H9 (cell line): ENCODE data around the gene CRTAP. TPM values are rescaled to one million over a fixed set of nuclear protein-coding genes. Genes with fewer than 3 reads are reported as not detected.

Source experiments
- DNase-seq: peaks from one replicate; pipeline ENCODE4 v3.0.0-alpha.2; 2017
- H2AFZ ChIP-seq: one replicate; pipeline ENCODE4 v1.6.1; 2013; ENCODE audit warnings: mild to moderate bottlenecking, low read length, control low read depth, moderate library complexity
- H2AK5ac ChIP-seq: 2 replicates; pipeline ENCODE4 v1.6.1; 2013; ENCODE audit warnings: low read length, control low read depth, mixed read lengths; ENCODE audit not compliant: insufficient read length
- H2BK120ac ChIP-seq: one replicate; pipeline ENCODE4 v1.6.1; 2013; ENCODE audit warnings: low read depth, mild to moderate bottlenecking, low read length, control low read depth, inconsistent platforms; ENCODE audit not compliant: poor library complexity, severe bottlenecking
- H2BK12ac ChIP-seq: 2 replicates; pipeline ENCODE4 v1.6.1; 2013; ENCODE audit warnings: low read length, control low read depth, mixed read lengths, low read depth; ENCODE audit not compliant: insufficient read length
- H2BK15ac ChIP-seq: 2 replicates; pipeline ENCODE4 v1.6.1; 2013; ENCODE audit warnings: low read depth, low read length, control low read depth
- H2BK20ac ChIP-seq: one replicate; pipeline ENCODE4 v1.6.1; 2013; ENCODE audit warnings: low read depth, mild to moderate bottlenecking, low read length, control low read depth, inconsistent platforms; ENCODE audit not compliant: poor library complexity, severe bottlenecking
- H2BK5ac ChIP-seq: 2 replicates; pipeline ENCODE4 v1.6.1; 2013; ENCODE audit warnings: low read length, control low read depth, mixed read lengths; ENCODE audit not compliant: insufficient read length
- H3K14ac ChIP-seq: 2 replicates; pipeline ENCODE4 v1.6.1; 2013; ENCODE audit warnings: low read length, control low read depth; ENCODE audit not compliant: insufficient read depth
- H3K18ac ChIP-seq: 2 replicates; pipeline ENCODE4 v1.6.1; 2013; ENCODE audit warnings: low read depth, mild to moderate bottlenecking, mixed read lengths, low read length, control low read depth; ENCODE audit not compliant: insufficient read length
- H3K23ac ChIP-seq: 2 replicates; pipeline ENCODE4 v1.6.1; 2013; ENCODE audit warnings: low read length, control low read depth, mixed read lengths, low read depth; ENCODE audit not compliant: insufficient read length
- H3K23me2 ChIP-seq: 2 replicates; pipeline ENCODE4 v1.6.1; 2013; ENCODE audit warnings: low read depth, mild to moderate bottlenecking, mixed read lengths, low read length, control low read depth; ENCODE audit not compliant: insufficient read length, poor library complexity, severe bottlenecking
- H3K27ac ChIP-seq: 2 replicates; pipeline ENCODE4 v1.5.1; 2013; ENCODE audit warnings: low read length, control low read depth, mixed read lengths, low read depth; ENCODE audit not compliant: insufficient read length
- H3K27me3 ChIP-seq: 2 replicates; pipeline ENCODE4 v1.6.1; 2013; ENCODE audit warnings: low read length, control low read depth, inconsistent platforms; ENCODE audit not compliant: insufficient read depth
- H3K4ac ChIP-seq: 2 replicates; pipeline ENCODE4 v1.6.1; 2013; ENCODE audit warnings: low read depth, mild to moderate bottlenecking, control low read depth, inconsistent platforms, low read length, moderate library complexity
- H3K4me1 ChIP-seq: 2 replicates; pipeline ENCODE4 v1.6.1; 2013; ENCODE audit warnings: low read length, control low read depth, inconsistent platforms; ENCODE audit not compliant: insufficient read depth
- H3K4me2 ChIP-seq: 2 replicates; pipeline ENCODE4 v1.6.1; 2013; ENCODE audit warnings: low read length, control low read depth, mixed read lengths; ENCODE audit not compliant: insufficient read length, insufficient read depth
- H3K56ac ChIP-seq: 2 replicates; pipeline ENCODE4 v1.6.1; 2013; ENCODE audit warnings: low read depth, mild to moderate bottlenecking, mixed read lengths, low read length, control low read depth; ENCODE audit not compliant: insufficient read length
- H3K79me1 ChIP-seq: 2 replicates; pipeline ENCODE4 v1.6.1; 2013; ENCODE audit warnings: low read depth, mild to moderate bottlenecking, moderate library complexity, low read length, control low read depth, inconsistent platforms; ENCODE audit not compliant: insufficient read depth, poor library complexity, severe bottlenecking
- H3K79me2 ChIP-seq: 2 replicates; pipeline ENCODE4 v1.6.1; 2013; ENCODE audit warnings: low read length, control low read depth, inconsistent platforms; ENCODE audit not compliant: insufficient read depth
- H3K9ac ChIP-seq: 2 replicates; pipeline ENCODE4 v1.6.1; 2013; ENCODE audit warnings: low read length, control low read depth, mixed read lengths; ENCODE audit not compliant: insufficient read length; ENCODE audit errors: extremely low read depth
- H3K9me3 ChIP-seq: one replicate; pipeline ENCODE4 v1.6.1; 2013; ENCODE audit warnings: low read depth, low read length, inconsistent platforms; ENCODE audit not compliant: control insufficient read depth
- H3T11ph ChIP-seq: one replicate; pipeline ENCODE4 v1.6.1; 2013; ENCODE audit warnings: mild to moderate bottlenecking, low read length, control low read depth, inconsistent platforms
- H4K20me1 ChIP-seq: one replicate; pipeline ENCODE4 v1.6.1; 2013; ENCODE audit not compliant: control insufficient read depth, insufficient read length, insufficient read depth
- H4K5ac ChIP-seq: 2 replicates; pipeline ENCODE4 v1.6.1; 2013; ENCODE audit warnings: low read depth, mild to moderate bottlenecking, mixed read lengths, low read length, control low read depth; ENCODE audit not compliant: insufficient read length
- H4K8ac ChIP-seq: replicated peaks from 2 replicates; pipeline ENCODE4 v1.6.1; 2013; ENCODE audit warnings: low read length, control low read depth, mixed read lengths, low read depth; ENCODE audit not compliant: insufficient read length
- H4K91ac ChIP-seq: 2 replicates; pipeline ENCODE4 v1.6.1; 2013; ENCODE audit warnings: low read depth, mild to moderate bottlenecking, moderate library complexity, mixed read lengths, low read length, control low read depth; ENCODE audit not compliant: insufficient read length
- H3K27ac Mint-ChIP-seq, 3 experiments: 2 replicates in 2 of 3; 3 replicates in 1 of 3; pipeline ENCODE4 v1.8.0; 2020 to 2021; ENCODE audit warnings: mixed read lengths in 3 of 3, mild to moderate bottlenecking in 1 of 3, moderate library complexity in 1 of 3
- H3K27me3 Mint-ChIP-seq: 2 replicates; pipeline ENCODE4 v1.8.0; 2021; ENCODE audit warnings: low read depth, mild to moderate bottlenecking, moderate library complexity, mixed read lengths
- H3K36me3 Mint-ChIP-seq, 3 experiments: 2 replicates in 2 of 3; 3 replicates in 1 of 3; pipeline ENCODE4 v1.8.0; 2020 to 2021; ENCODE audit warnings: low read depth in 3 of 3, mixed read lengths in 3 of 3; ENCODE audit not compliant: insufficient read depth in 1 of 3
- H3K4me1 Mint-ChIP-seq, 2 experiments: 2 replicates each; pipeline ENCODE4 v1.8.0; 2020; ENCODE audit warnings: mixed read lengths in 2 of 2
- H3K4me3 Mint-ChIP-seq, 2 experiments: 2 replicates in 1 of 2; 3 replicates in 1 of 2; pipeline ENCODE4 v1.8.0; 2020 to 2021; ENCODE audit warnings: mild to moderate bottlenecking in 2 of 2, mixed read lengths in 2 of 2, moderate library complexity in 1 of 2
- H3K9me3 Mint-ChIP-seq, 2 experiments: 2 replicates in 1 of 2; 3 replicates in 1 of 2; pipeline ENCODE4 v1.8.0; 2020; ENCODE audit warnings: mild to moderate bottlenecking in 2 of 2, mixed read lengths in 2 of 2, moderate library complexity in 1 of 2
- WGBS: extraction: QIAGEN DNeasy Blood & Tissue Kit; methylation state at CpG from one replicate; pipeline ENCODE4 v1.1.7; 2013; ENCODE audit warnings: missing lambda C conversion rate, low lambda C conversion rate, mixed read lengths; ENCODE audit not compliant: insufficient read length; ENCODE audit errors: extremely low coverage; 5-methylcytosine and 5-hydroxymethylcytosine counted together
- total RNA-seq: library from RNA; stranded (reverse); gene quantifications from 2 replicates; pipeline ENCODE4 v1.2.1, GENCODE V29; 2021
- TF ChIP-seq, protein P1 (sequence below): fragments of 200-600 bp; sonication (generic); conservative IDR thresholded peaks from 3 replicates; pipeline ENCODE4 v1.8.0; 2021; ENCODE audit warnings: antibody characterized with exemption, mild to moderate bottlenecking

Gene CRTAP
- total RNA-seq, 1 experiment from 2014 or later, result 159 TPM

- Histone ChIP-seq H2AK5ac (no peak overlapping the region), H3T11ph (no peak overlapping the region), H2BK120ac (no peak overlapping the region), H2BK20ac (no peak overlapping the region), H3K4me1 (no peaks in the 10 kb centered on the region), H4K5ac (no peak overlapping the region), H2BK5ac (no peak overlapping the region), H3K4me2 (no peak overlapping the region), H3K18ac (no peak overlapping the region), H3K27ac (no peak overlapping the region), H2AFZ (no peak overlapping the region), H4K91ac (no peak overlapping the region), H3K79me2 (no peaks in the 10 kb centered on the region), H3K23ac (no peak overlapping the region), H2BK12ac (no peak overlapping the region), H2BK15ac (no peak overlapping the region), H3K4ac (no peak overlapping the region), H3K79me1 (no peaks in the 10 kb centered on the region), H4K8ac (no peak overlapping the region), H4K20me1 (no peaks in the 10 kb centered on the region), H3K23me2 (peaks cover 3% of the 10 kb centered on the region), H3K56ac (no peak overlapping the region), H3K9ac (no peak overlapping the region), H3K27me3 (no peaks in the 10 kb centered on the region), H3K9me3 (no peaks in the 10 kb centered on the region), H3K14ac (no peak overlapping the region)
- H3K27me3 Mint-ChIP-seq, result no peaks in the 10 kb centered on the region
- DNase-seq, result no peak
- no peak overlapping the region for H3K27ac Mint-ChIP-seq
- H3K4me3 Mint-ChIP-seq, result no peak overlapping the region
- WGBS, result no CpG with 5 or more reads among the region's 3 CpGs
- H3K9me3 Mint-ChIP-seq, result no peaks in the 10 kb centered on the region
- H3K36me3 Mint-ChIP-seq, result peaks cover 11 to 25% (median 20%) of the 10 kb centered on the region in 3 experiments
- TF ChIP-seq, protein P1, sequence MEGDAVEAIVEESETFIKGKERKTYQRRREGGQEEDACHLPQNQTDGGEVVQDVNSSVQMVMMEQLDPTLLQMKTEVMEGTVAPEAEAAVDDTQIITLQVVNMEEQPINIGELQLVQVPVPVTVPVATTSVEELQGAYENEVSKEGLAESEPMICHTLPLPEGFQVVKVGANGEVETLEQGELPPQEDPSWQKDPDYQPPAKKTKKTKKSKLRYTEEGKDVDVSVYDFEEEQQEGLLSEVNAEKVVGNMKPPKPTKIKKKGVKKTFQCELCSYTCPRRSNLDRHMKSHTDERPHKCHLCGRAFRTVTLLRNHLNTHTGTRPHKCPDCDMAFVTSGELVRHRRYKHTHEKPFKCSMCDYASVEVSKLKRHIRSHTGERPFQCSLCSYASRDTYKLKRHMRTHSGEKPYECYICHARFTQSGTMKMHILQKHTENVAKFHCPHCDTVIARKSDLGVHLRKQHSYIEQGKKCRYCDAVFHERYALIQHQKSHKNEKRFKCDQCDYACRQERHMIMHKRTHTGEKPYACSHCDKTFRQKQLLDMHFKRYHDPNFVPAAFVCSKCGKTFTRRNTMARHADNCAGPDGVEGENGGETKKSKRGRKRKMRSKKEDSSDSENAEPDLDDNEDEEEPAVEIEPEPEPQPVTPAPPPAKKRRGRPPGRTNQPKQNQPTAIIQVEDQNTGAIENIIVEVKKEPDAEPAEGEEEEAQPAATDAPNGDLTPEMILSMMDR, result no peak
- peaks cover 6 to 7% of the 10 kb centered on the region in 2 experiments; a peak in 2 of 4 replicates for H3K4me1 Mint-ChIP-seq
Observed at GRCh38 chr3:33119891-33120290, 6.1 kb downstream of the CRTAP start.
